ENCODE measurements around the gene SLTM.
"Not testable (repeated sequence)": the region's sequence is repeated elsewhere in the genome, so short reads cannot be mapped to it uniquely, and the experiment has no call there.

SLTM gene

GRCh38 chr15:58864602-58865424 lies 68.7 kb downstream of the SLTM start:
- Histone ChIP-seq H3K27me3 (ENCODE audit: low read depth, low read length) (no peaks in the 10 kb centered on the region), H3K36me3 (replicated peaks; ENCODE audit: low read depth, low read length) (no peaks in the 10 kb centered on the region), H3K27ac (ENCODE audit: low read length) (no peak overlapping the region), H2AFZ (ENCODE audit: low read depth, low read length) (no peak overlapping the region), H3K9ac (ENCODE audit: low read length) (no peak overlapping the region), H3K79me2 (ENCODE audit: low read length) (no peaks in the 10 kb centered on the region), H4K20me1 (ENCODE audit: insufficient read depth, low read length) (no peaks in the 10 kb centered on the region), H3K4me2 (ENCODE audit: low read length) (no peak overlapping the region), H3K9me3 (ENCODE audit: insufficient read depth, low read length) (no peaks in the 10 kb centered on the region), H3K4me3 (ENCODE audit: low read length) (no peak overlapping the region), H3K4me1 (ENCODE audit: low read length) (no peaks in the 10 kb centered on the region)
- TF ChIP-seq EZH2phosphoT487 (IDR thresholded peaks at IDR 0.05; ENCODE audit: low read depth) (no peak), CTCF (IDR thresholded peaks at IDR 0.05; ENCODE audit: low read depth, low read length) (no peak)

GRCh38 chr15:58862326-58862725 lies 71.2 kb downstream of the SLTM start:
- Histone ChIP-seq H4K20me1 (ENCODE audit: insufficient read depth, low read length) (no peaks in the 10 kb centered on the region), H3K4me2 (ENCODE audit: low read length) (no peak overlapping the region), H2AFZ (ENCODE audit: low read depth, low read length) (no peak overlapping the region), H3K9me3 (ENCODE audit: insufficient read depth, low read length) (no peaks in the 10 kb centered on the region), H3K9ac (ENCODE audit: low read length) (no peak overlapping the region), H3K27ac (ENCODE audit: low read length) (no peak overlapping the region), H3K4me3 (ENCODE audit: low read length) (no peak overlapping the region), H3K27me3 (ENCODE audit: low read depth, low read length) (no peaks in the 10 kb centered on the region), H3K4me1 (ENCODE audit: low read length) (no peaks in the 10 kb centered on the region), H3K36me3 (replicated peaks; ENCODE audit: low read depth, low read length) (no peaks in the 10 kb centered on the region), H3K79me2 (ENCODE audit: low read length) (no peaks in the 10 kb centered on the region)
- TF ChIP-seq CTCF (IDR thresholded peaks at IDR 0.05; ENCODE audit: low read depth, low read length) (no peak), EZH2phosphoT487 (IDR thresholded peaks at IDR 0.05; ENCODE audit: low read depth) (no peak)

GRCh38 chr15:58856621-58857020 lies 76.9 kb downstream of the SLTM start:
- H3K36me3 ChIP-seq (replicated peaks; ENCODE audit: low read depth, low read length); H3K27me3 ChIP-seq (ENCODE audit: low read depth, low read length); H3K9me3 ChIP-seq (ENCODE audit: insufficient read depth, low read length); H3K27ac ChIP-seq (ENCODE audit: low read length); H3K4me1 ChIP-seq (ENCODE audit: low read length); H2AFZ ChIP-seq (ENCODE audit: low read depth, low read length); H3K9ac ChIP-seq (ENCODE audit: low read length); H3K4me2 ChIP-seq (ENCODE audit: low read length); H3K79me2 ChIP-seq (ENCODE audit: low read length); H3K4me3 ChIP-seq (ENCODE audit: low read length); H4K20me1 ChIP-seq (ENCODE audit: insufficient read depth, low read length): not testable (repeated sequence)

GRCh38 chr15:58856086-58856485 lies 77.4 kb downstream of the SLTM start:
- Histone ChIP-seq H3K36me3 (replicated peaks; ENCODE audit: low read depth, low read length) (no peaks in the 10 kb centered on the region), H3K4me2 (ENCODE audit: low read length) (no peak overlapping the region), H4K20me1 (ENCODE audit: insufficient read depth, low read length) (no peaks in the 10 kb centered on the region), H3K79me2 (ENCODE audit: low read length) (no peaks in the 10 kb centered on the region), H3K27ac (ENCODE audit: low read length) (no peak overlapping the region), H2AFZ (ENCODE audit: low read depth, low read length) (no peak overlapping the region), H3K9ac (ENCODE audit: low read length) (no peak overlapping the region), H3K9me3 (ENCODE audit: insufficient read depth, low read length) (no peaks in the 10 kb centered on the region), H3K27me3 (ENCODE audit: low read depth, low read length) (no peaks in the 10 kb centered on the region), H3K4me1 (ENCODE audit: low read length) (no peaks in the 10 kb centered on the region), H3K4me3 (ENCODE audit: low read length) (no peak overlapping the region)
- TF ChIP-seq EZH2phosphoT487 (IDR thresholded peaks at IDR 0.05; ENCODE audit: low read depth), result no peak
- TF ChIP-seq CTCF (IDR thresholded peaks at IDR 0.05; ENCODE audit: low read depth, low read length), result no peak
